ENCODE measurements around the gene SUSD3. TPM values are rescaled to one million over a fixed set of nuclear protein-coding genes. Genes with fewer than 3 reads are reported as not detected.

SUSD3 gene
- total and polyA plus RNA-seq, 4 donors, result 2.0 to 9.7 (median 5.1) TPM

DNA sequence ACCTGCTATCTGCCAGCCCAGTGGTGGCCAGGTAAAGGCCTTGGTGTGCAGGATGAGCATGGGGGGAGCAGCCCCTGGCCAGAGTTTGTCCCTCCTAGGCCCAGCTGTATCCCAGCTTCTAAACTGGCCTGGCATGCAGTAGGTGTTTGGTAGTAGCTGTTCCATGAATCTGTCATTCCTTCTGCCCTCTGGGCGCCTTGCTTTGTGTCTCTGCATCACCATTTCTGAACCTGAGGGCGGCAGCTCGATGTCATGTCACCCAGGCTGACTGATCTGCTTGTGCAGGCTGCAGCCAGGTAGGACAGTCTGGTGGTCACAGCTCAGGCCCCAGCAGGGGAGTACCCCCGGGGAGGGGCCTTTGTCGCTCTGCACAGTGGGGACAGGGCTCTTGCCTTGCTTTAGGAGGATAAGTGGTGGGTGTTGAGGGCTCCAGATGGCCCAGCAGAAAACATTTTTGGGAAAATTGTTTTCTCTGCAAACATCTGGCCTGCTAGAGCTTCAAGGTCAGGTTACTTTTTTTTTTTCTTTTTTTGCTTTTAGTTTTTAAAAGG lies 4.6 kb upstream of the SUSD3 start:
- DNase-seq, result no peak
- H3K4me1 ChIP-seq (ENCODE audit: control insufficient read depth in 5 of 5, insufficient read depth in 5 of 5, low read length in 5 of 5), result peaks cover 0 to 12% (median 5%) of the 10 kb centered on the region in 5 donors

DNA sequence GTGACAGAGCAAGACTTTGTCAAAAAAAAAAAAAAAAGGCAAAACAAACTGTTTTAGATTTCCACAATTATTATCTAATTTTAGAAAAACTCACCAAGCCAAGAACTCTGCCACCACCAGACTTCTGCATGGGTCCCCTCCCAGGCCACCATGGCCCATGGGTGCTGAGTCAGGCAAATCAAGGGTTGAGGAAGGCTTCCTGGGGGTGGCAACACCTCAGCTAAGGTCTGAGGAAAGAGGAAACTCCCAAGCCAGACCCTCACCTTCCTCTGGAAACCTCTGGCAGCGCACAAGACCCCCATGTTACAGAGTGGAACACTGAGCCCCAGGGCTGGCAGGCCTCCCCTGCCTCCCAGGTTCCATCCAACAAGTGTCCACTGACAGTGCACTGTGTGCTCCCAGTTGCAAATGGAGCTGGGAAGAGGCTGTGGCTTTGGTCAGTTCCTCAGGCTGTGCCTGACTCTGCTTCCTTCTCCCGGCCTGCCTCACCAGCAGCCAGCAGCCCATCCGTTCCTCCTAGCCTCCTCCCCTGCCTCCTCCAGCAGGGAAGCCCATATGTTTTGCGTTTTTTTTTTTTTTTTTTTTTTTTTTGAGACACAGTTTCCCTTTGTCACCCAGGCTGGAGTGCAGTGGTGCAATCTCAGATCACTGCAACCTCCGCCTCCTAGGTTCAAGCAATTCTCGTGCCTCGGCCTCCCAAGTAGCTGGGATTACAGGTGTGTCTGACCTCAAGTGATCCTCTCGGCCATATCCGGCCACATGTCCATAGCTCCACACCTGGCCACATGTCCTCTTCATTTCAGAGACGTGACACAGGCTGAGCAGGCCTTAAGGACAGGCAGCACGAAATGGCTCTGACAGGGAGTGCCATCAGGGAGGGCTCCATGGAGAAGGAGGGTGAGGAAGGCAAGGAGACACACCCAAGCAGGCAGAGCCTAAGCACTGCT lies 3.5 kb upstream of the SUSD3 start:
- DNase-seq (no peak), ATAC-seq (ENCODE audit: insufficient read depth, low FRiP score) (no peak)
- no peaks in the 10 kb centered on the region for H3K36me3 ChIP-seq (ENCODE audit: control insufficient read depth in 4 of 4, insufficient read depth in 4 of 4, low read length in 4 of 4)
- H3K9me3 ChIP-seq (ENCODE audit: control insufficient read depth in 4 of 4, insufficient read depth in 3 of 4, low read length in 3 of 4), result no peaks in the 10 kb centered on the region
- H3K27ac ChIP-seq (ENCODE audit: low read depth in 1 of 2, low read length in 1 of 2), result no peak overlapping the region
- H3K4me3 ChIP-seq, result no peak overlapping the region
- 54 to 71% methylated on average over 11 of the region's 11 CpGs for WGBS, 2 donors
- TF ChIP-seq, protein P1, sequence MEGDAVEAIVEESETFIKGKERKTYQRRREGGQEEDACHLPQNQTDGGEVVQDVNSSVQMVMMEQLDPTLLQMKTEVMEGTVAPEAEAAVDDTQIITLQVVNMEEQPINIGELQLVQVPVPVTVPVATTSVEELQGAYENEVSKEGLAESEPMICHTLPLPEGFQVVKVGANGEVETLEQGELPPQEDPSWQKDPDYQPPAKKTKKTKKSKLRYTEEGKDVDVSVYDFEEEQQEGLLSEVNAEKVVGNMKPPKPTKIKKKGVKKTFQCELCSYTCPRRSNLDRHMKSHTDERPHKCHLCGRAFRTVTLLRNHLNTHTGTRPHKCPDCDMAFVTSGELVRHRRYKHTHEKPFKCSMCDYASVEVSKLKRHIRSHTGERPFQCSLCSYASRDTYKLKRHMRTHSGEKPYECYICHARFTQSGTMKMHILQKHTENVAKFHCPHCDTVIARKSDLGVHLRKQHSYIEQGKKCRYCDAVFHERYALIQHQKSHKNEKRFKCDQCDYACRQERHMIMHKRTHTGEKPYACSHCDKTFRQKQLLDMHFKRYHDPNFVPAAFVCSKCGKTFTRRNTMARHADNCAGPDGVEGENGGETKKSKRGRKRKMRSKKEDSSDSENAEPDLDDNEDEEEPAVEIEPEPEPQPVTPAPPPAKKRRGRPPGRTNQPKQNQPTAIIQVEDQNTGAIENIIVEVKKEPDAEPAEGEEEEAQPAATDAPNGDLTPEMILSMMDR (IDR thresholded peaks at IDR 0.05; ENCODE audit: control extremely low read depth, extremely low read depth), result no peak
- H3K27me3 ChIP-seq (ENCODE audit: control insufficient read depth in 3 of 3, insufficient read depth in 3 of 3, low read length in 2 of 3), result no peaks in the 10 kb centered on the region
- no peak overlapping the region for H3K9ac ChIP-seq (ENCODE audit: insufficient read depth in 1 of 2, low read length in 2 of 2)
- peaks cover 0 to 12% (median 5%) of the 10 kb centered on the region in 5 donors for H3K4me1 ChIP-seq (ENCODE audit: control insufficient read depth in 5 of 5, insufficient read depth in 5 of 5, low read length in 5 of 5)

More for the DNA sequence above, 4.6 kb upstream of the SUSD3 start:
- no peak for ATAC-seq (ENCODE audit: insufficient read depth, low FRiP score)
- no peaks in the 10 kb centered on the region for H3K9me3 ChIP-seq (ENCODE audit: control insufficient read depth in 4 of 4, insufficient read depth in 3 of 4, low read length in 3 of 4)
- no peak overlapping the region for H3K4me3 ChIP-seq
- H3K9ac ChIP-seq (ENCODE audit: insufficient read depth in 1 of 2, low read length in 2 of 2), result no peak overlapping the region
- H3K36me3 ChIP-seq (ENCODE audit: control insufficient read depth in 4 of 4, insufficient read depth in 4 of 4, low read length in 4 of 4), result no peaks in the 10 kb centered on the region
- H3K27ac ChIP-seq (ENCODE audit: low read depth in 1 of 2, low read length in 1 of 2), result no peak overlapping the region
- TF ChIP-seq, protein P1 (IDR thresholded peaks at IDR 0.05; ENCODE audit: control extremely low read depth, extremely low read depth), result no peak
- WGBS, 2 donors, result 91 to 97% methylated on average over 5 of the region's 5 CpGs
- H3K27me3 ChIP-seq (ENCODE audit: control insufficient read depth in 3 of 3, insufficient read depth in 3 of 3, low read length in 2 of 3), result no peaks in the 10 kb centered on the region

DNA sequence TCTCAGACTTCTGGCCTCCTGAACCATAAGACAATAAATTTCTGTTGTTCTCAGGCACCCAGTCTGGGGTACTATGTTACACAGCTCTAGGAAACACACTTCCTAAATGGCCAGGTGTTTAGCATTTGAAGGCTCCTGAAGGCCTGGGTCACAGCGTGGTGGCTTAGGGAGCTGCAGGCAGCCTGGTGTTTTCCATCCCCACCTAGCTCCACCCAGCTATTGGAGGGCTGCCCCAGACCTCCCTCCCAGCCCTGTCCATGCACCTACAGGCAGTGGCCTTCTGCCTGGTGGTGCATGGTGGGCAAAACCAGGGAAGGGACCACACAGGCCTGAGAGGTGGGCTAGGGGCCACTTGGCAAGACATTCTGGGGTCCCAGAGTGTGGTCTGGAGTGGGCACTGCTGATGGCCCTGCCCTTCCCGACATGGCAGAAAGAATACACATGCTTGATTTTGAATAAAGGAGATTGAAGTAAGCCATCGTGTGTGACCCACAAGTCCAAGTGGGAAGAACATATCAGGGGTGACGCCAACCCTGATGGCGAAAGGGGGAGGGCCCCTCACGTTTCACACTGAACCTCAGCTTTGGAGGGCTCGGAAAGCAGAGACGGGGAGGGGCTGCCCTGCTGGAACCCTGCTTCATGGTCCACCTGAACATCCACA lies 1.3 kb upstream of the SUSD3 start:
- no peak overlapping the region for H3K4me3 ChIP-seq
- TF ChIP-seq, protein P1 (IDR thresholded peaks at IDR 0.05; ENCODE audit: control extremely low read depth, extremely low read depth), result no peak
- no peaks in the 10 kb centered on the region for H3K36me3 ChIP-seq (ENCODE audit: control insufficient read depth in 4 of 4, insufficient read depth in 4 of 4, low read length in 4 of 4)
- 82 to 83% methylated on average over 8 of the region's 8 CpGs for WGBS, 2 donors
- H3K27me3 ChIP-seq (ENCODE audit: control insufficient read depth in 3 of 3, insufficient read depth in 3 of 3, low read length in 2 of 3), result no peaks in the 10 kb centered on the region
- ATAC-seq (ENCODE audit: insufficient read depth, low FRiP score), result no peak
- no peak overlapping the region for H3K27ac ChIP-seq (ENCODE audit: low read depth in 1 of 2, low read length in 1 of 2)
- DNase-seq, result no peak
- no peak overlapping the region for H3K9ac ChIP-seq (ENCODE audit: insufficient read depth in 1 of 2, low read length in 2 of 2)
- no peaks in the 10 kb centered on the region for H3K9me3 ChIP-seq (ENCODE audit: control insufficient read depth in 4 of 4, insufficient read depth in 3 of 4, low read length in 3 of 4)
- peaks cover 0 to 4% (median 4%) of the 10 kb centered on the region in 5 donors for H3K4me1 ChIP-seq (ENCODE audit: control insufficient read depth in 5 of 5, insufficient read depth in 5 of 5, low read length in 5 of 5)

Measured in lung (tissue), 12 donors.